HG03196 (cell line): Measurements from ENCODE around the gene ATAD5.
A peak's percentile ranks its signal among the peaks of the same experiment; 100 is the strongest.

ENCODE experiments used
- ATAC-seq: cut with Tn5 transposase; IDR thresholded peaks from one replicate; pipeline ENCODE4 v1.9.1; 2021; ENCODE audit not compliant: unreplicated experiment

ATAD5 gene

DNA sequence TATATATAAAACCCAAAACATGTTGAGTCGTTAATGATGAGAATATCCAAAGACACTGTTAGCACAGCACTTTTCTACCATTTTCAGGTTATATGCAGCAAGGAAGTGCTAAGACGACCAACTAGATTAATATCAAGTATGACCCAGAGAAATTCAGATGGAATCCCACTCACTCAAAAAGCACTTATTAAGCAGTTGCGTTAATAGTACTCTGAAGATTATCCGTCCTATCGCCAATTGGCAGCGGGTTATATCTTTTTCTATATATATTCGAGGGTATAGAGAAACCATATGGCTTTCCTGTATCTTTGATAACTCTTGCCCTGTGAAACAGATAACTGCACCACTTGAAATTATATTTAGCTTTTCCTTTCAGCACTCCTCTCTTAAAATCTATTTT lies 8.3 kb upstream of the ATAD5 start:
- no peak for ATAC-seq

DNA sequence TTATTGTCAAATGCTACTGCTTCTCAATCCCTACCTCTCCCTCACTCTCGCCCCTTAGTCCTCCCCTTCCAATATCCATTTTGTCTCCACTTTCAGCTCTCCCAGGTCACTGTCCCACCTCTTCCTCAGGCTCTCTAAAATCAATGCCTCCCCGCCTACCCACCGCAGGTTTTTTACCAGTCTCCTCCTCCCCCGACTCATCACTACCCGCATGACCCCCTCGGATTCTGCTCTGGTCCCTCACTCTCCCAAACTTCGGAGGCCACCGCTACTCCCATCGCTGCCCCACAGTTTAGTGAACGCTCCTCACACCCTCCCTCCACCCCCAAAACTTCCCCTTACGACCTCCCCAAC lies 7.8 kb upstream of the ATAD5 start:
- no peak for ATAC-seq

DNA sequence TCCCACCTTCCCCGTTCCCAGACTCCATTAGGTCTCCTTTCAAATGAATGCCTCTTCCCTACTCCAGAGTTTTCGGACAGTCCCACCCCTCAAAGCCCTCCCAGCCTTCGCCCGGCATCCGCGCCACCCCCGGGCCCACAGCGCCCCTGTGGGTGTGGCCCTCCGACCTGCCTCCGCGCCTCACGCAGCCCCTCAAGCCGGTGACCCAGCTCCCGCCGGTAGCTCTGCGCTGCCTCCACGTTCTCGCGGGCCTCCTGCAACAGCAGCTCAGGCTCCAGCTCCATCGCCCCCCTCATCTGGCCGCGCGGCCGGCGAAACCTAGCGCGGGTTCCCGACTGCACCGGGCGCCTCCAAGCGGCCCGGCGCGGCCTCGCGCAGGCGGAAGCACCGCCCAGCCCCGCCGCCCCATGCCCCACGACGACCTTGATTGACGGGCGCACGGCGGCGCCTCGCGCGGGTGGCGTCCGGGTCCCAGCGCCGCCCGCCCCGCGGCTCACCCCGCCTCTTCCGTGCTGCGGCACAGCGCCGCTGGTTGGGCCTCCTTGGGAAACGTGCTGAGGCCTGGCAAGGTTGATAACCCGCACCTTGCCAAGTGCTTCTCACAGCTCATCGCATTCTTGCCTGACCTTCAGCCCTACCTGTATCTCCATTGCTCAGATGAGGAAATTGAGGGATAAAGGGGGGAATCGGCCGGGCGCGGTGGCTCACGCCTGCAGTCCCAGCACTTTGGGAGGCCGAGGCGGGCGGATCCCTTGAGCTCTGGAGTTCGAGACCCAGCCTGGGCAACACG lies 7.2 kb upstream of the ATAD5 start, which contains the start of gene CRLF3:
TSS of gene CRLF3 (minus strand) at position 337 of the 790 bp plus-strand sequence. CDS start at position 296, 41 bp downstream.
- ATAC-seq: peak; percentile 82

DNA sequence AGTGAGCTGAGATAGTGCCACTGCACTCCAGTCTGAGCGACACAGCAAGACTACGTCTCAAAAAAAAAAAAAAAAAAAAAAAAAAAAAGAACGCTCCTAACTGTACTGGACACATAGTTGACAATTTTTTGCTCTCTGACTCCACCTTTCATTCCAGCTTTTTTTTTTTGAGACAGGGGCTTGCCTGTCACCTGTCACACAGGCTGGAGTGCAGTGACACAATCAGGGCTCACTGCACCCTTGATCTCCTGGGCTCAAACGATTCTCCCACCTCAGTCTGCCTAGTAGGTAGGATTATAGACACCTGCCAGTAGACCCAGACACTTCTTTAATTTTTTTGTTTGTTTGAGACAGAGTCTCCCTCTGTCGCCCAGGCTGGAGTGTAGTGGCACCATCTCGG lies 4.7 kb upstream of the ATAD5 start:
- no peak for ATAC-seq

DNA sequence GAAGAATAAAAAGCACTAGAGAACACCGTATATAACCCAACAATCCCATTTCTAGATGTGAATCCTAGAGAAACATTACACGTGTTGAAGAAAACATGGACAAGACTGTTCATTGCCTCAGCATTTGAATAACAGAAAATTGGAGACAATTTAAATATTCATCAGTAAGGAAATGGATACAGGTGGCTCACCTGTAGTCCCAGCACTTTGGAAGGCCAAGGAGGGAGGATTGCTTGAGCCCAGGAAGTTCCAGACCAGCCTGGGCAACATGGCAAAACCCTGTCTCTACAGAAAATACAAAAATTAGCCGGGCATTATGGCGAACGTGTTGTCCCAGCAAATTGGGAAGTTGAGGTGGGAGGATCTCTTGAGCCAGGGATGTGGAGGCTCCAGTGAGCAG lies 2.7 kb upstream of the ATAD5 start:
- no peak for ATAC-seq

GRCh38 chr17:30831257-30831656 lies 509 bp upstream of the ATAD5 start:
- no peak for ATAC-seq

DNA sequence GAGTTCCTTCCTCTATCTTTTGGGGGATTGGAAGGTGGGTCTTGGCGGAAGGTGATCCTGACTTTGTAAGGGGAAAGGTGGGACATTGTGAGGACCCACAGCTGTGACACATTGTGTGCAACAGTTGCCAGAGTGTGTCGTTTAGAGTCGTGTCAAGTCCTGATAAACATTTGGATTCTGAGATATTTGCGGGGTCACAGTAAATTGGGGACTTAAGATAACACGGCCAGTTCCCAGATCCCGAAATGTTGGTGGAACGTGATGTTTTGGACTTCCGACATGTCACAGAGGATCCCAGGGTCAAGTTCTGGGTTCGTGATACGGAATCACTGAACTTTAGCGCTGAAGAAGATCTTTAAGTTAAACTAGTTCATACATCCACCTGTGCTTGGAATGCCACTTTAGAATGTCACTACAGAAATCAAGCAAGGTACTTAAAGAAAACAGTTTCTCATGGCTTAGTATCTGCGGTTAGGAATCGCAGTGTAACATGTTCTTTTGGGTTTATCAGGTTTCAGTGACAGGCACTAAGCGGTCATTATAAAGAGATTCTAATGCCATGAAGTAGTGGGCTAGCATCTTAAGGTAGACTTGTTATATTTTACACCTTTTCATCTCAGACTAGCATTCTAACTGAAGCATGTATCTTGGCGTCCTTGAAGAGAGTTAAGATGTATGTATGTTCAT lies 815 bp downstream of the ATAD5 start:
- ATAC-seq: no peak

GRCh38 chr17:30838202-30838807 lies 6.5 kb downstream of the ATAD5 start:
- no peak for ATAC-seq

DNA sequence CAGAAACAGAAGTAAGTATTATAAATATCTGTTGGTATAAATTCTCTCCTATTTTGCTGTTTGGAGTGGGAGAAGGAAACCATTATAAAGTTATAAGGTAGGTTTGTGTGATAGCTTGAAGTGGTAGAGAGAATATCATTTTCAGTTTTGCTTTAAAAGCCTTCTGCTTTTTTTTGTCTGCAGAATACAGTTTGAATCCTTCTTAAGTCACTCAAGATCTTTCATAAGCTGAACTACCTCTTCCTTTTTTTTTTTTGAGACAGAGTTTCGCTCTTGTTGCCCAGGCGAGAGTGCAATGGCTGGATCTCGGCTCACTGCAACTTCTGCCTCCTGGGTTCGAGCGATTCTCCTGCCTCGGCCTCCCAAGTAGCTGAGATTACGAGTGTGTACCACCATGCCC lies 9.0 kb downstream of the ATAD5 start:
- ATAC-seq: no peak

DNA sequence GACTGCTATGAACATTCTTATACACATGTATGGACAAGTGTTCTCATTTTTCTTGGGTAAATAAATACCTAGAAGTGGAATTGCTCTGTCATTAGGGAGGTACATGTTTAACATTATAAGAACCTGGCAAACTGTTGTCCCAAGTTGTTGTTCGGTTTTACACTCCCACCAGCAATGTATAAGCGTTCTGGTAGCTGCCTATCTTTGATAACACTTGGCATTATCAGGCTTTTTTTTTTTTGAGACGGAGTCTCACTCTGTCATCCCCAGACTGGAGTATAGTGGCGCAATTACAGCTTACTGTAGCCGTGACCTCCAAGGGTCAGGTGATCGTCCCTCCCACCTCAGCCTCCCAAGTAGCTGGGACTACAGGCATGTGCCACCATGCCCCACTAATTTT lies 16.3 kb downstream of the ATAD5 start:
- no peak for ATAC-seq

- ATAC-seq: no peak
These were observed 22.4 kb downstream of the ATAD5 start for GRCh38 chr17:30854146-30854545.

GRCh38 chr17:30858556-30859250 lies 26.9 kb downstream of the ATAD5 start:
- ATAC-seq: no peak

DNA sequence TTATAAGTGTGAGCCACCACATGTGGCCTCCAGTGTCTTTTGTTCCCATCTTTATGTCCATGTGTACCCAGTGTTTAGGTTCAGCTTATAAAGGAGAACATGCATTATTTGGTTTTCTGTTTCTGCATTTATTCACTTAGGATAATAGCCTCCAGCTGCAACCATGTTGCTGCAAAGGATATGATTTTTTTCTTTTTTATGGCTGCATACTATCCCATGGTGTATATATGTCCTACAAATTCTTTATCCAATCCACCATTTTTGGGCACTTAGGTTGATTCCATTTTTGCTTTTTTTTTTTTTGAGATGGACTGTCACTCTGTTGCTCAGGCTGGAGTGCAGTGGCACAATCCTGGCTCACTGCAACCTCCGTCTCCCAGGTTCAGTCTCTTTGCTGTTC lies 32.9 kb downstream of the ATAD5 start:
- no peak for ATAC-seq

DNA sequence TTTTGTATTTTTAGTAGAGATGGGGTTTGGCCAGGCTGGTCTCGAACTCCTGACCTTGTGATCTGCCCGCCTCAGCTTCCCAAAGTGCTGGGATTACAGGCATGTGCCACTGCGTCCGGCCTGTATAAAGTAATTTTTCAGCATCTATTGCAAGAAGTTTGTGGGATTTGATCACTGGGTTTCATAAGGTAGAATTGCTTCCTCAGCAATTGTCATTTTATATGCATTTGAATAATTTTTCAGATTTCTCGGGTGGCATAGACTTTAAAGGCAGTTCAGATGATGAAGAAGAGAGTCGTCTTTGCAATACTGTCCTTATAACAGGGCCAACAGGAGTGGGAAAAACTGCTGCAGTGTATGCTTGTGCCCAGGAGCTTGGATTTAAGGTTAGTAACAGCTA lies 37.2 kb downstream of the ATAD5 start:
- ATAC-seq: no peak

GRCh38 chr17:30886187-30886586 lies 54.4 kb downstream of the ATAD5 start:
- no peak for ATAC-seq

GRCh38 chr17:30894236-30894635 lies 62.5 kb downstream of the ATAD5 start:
- no peak for ATAC-seq

DNA sequence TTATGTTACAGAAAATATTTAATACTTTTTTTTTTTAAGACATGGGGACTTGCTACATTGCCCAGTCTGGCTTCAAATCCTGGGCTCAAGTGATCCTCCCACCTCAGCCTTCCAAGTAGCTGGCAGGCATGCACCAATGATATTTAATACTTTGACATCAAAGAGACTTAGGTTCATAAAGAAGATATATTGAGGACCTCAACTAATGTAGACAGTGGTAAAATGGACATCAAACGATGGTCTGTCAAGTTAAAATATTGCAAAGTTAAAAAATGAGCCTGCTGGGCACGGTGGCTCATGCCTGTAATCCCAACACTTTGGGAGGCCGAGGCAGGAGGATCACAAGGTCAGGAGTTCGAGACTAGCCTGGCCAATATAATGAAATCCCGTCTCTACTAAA lies 65.5 kb downstream of the ATAD5 start:
- no peak for ATAC-seq

- ATAC-seq: no peak
These were observed 74.0 kb downstream of the ATAD5 start for GRCh38 chr17:30905742-30906100.

GRCh38 chr17:30906101-30906911 lies 74.5 kb downstream of the ATAD5 start, which contains the start of gene TEFM:
Gene TEFM (minus strand): TSS chr17:30906238. CDS start chr17:30906198, 40 bp downstream.
- ATAC-seq: peak; percentile 85

- no peak for ATAC-seq
These were observed 77.1 kb downstream of the ATAD5 start for GRCh38 chr17:30908717-30909420.
